Retinal pigment epithelial cell (primary cell): ENCODE data around the gene MYO5B.

ENCODE experiments used
- DNase-seq: peaks from one replicate; pipeline ENCODE4 v3.0.0-alpha.2; 2010; ENCODE audit warnings: low read depth
- H3K4me3 ChIP-seq: 2 replicates; pipeline ENCODE4 v1.5.1; 2011; ENCODE audit warnings: mild to moderate bottlenecking, low read length, control low read depth, moderate library complexity
- CTCF ChIP-seq: conservative IDR thresholded peaks from 2 replicates; pipeline ENCODE4 v1.5.1; 2011; ENCODE audit warnings: low read depth, low read length, control low read depth, inconsistent platforms

Gene MYO5B

GRCh38 chr18:49886891-49887764 lies 307.8 kb downstream of the MYO5B start:
- TF ChIP-seq CTCF, result peak; percentile 24
- no peak for DNase-seq
- no peak overlapping the region for H3K4me3 ChIP-seq

- H3K4me3 ChIP-seq, result no peak overlapping the region
- no peak for DNase-seq
- no peak for TF ChIP-seq CTCF
Observed at GRCh38 chr18:49884959-49885358, 310.0 kb downstream of the MYO5B start.

GRCh38 chr18:49884465-49884864 lies 310.5 kb downstream of the MYO5B start:
- TF ChIP-seq CTCF, result no peak
- no peak for DNase-seq

GRCh38 chr18:49880661-49881060 lies 314.3 kb downstream of the MYO5B start:
- no peak for DNase-seq
- TF ChIP-seq CTCF, result no peak
- H3K4me3 ChIP-seq, result no peak overlapping the region

More at GRCh38 chr18:49884465-49884864, 310.5 kb downstream of the MYO5B start:
- H3K4me3 ChIP-seq, result no peak overlapping the region

GRCh38 chr18:49879271-49879580 lies 315.7 kb downstream of the MYO5B start:
- no peak for TF ChIP-seq CTCF
- H3K4me3 ChIP-seq, result no peak overlapping the region
- DNase-seq, result no peak

GRCh38 chr18:49878567-49879270 lies 316.2 kb downstream of the MYO5B start:
- no peak for TF ChIP-seq CTCF
- peak; percentile 42 for DNase-seq
- no peak overlapping the region for H3K4me3 ChIP-seq

- no peak for TF ChIP-seq CTCF
- no peak overlapping the region for H3K4me3 ChIP-seq
- DNase-seq, result no peak
Observed at GRCh38 chr18:49878015-49878414, 316.9 kb downstream of the MYO5B start.
